Keratinocyte (primary cell): ENCODE data around the gene TSC22D3.
A peak's percentile ranks its signal among the peaks of the same experiment; 100 is the strongest.

Experiments
- EZH2 ChIP-seq: IDR thresholded peaks from one replicate; pipeline ENCODE4 v1.6.1; 2012; ENCODE audit warnings: inconsistent platforms, mild to moderate bottlenecking, low read length, moderate library complexity
- TF ChIP-seq, protein P1 (sequence below), 3 experiments: IDR thresholded peaks in 1 of 3; conservative IDR thresholded peaks in 1 of 3; optimal IDR thresholded peaks in 1 of 3; 2 replicates in 2 of 3; 3 replicates in 1 of 3; pipeline versions ENCODE3 to v1.5.1; 2011; ENCODE audit warnings: low read length in 3 of 3, mild to moderate bottlenecking in 3 of 3, moderate library complexity in 2 of 3, control low read depth in 1 of 3, inconsistent platforms in 1 of 3; ENCODE audit not compliant: insufficient read depth in 2 of 3; ENCODE audit errors: extremely low read depth in 1 of 3

DNA sequence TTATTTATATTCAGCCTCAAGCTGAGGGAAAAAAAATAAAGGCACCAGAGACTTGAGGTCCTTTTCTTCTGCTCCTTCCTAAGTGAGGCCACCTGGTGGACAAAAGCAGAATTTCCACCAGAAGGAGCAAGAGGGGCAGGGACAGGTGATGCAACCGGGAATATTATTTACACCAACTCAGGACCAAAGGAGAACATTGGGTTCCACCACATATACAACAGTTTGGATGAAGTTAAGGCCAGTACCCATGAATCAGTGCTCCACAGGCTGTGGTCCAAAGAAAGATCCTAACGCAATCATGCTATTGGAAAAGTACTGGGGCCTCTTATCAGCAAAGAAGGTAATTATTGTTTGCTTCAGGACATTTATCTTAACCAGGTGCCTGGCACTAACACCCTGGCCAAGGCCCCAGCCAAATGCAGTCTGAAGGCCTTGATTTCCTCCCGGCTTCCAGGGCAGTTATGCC lies 57.4 kb downstream of the TSC22D3 start:
- TF ChIP-seq, protein P1, sequence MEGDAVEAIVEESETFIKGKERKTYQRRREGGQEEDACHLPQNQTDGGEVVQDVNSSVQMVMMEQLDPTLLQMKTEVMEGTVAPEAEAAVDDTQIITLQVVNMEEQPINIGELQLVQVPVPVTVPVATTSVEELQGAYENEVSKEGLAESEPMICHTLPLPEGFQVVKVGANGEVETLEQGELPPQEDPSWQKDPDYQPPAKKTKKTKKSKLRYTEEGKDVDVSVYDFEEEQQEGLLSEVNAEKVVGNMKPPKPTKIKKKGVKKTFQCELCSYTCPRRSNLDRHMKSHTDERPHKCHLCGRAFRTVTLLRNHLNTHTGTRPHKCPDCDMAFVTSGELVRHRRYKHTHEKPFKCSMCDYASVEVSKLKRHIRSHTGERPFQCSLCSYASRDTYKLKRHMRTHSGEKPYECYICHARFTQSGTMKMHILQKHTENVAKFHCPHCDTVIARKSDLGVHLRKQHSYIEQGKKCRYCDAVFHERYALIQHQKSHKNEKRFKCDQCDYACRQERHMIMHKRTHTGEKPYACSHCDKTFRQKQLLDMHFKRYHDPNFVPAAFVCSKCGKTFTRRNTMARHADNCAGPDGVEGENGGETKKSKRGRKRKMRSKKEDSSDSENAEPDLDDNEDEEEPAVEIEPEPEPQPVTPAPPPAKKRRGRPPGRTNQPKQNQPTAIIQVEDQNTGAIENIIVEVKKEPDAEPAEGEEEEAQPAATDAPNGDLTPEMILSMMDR (optimal IDR thresholded peaks at IDR 0.05 in 1 of 3, IDR thresholded peaks at IDR 0.05 in 1 of 3, conservative IDR thresholded peaks at IDR 0.05 in 1 of 3; ENCODE audit: extremely low read depth in 1 of 3, insufficient read depth in 2 of 3, low read length in 3 of 3) = peak; percentile 68 to 81 (median 75)
- TF ChIP-seq EZH2 = no peak
